Activated T-helper 1 cell treated with Interleukin-2 at 50 U/mL for 16 hours (primary cell): Measurements from ENCODE around the gene ESPL1.

ENCODE experiments used
- DNase-seq: peaks from one replicate; pipeline ENCODE4 v3.0.0-alpha.2; 2020; ENCODE audit warnings: low read depth

ESPL1 gene

DNA sequence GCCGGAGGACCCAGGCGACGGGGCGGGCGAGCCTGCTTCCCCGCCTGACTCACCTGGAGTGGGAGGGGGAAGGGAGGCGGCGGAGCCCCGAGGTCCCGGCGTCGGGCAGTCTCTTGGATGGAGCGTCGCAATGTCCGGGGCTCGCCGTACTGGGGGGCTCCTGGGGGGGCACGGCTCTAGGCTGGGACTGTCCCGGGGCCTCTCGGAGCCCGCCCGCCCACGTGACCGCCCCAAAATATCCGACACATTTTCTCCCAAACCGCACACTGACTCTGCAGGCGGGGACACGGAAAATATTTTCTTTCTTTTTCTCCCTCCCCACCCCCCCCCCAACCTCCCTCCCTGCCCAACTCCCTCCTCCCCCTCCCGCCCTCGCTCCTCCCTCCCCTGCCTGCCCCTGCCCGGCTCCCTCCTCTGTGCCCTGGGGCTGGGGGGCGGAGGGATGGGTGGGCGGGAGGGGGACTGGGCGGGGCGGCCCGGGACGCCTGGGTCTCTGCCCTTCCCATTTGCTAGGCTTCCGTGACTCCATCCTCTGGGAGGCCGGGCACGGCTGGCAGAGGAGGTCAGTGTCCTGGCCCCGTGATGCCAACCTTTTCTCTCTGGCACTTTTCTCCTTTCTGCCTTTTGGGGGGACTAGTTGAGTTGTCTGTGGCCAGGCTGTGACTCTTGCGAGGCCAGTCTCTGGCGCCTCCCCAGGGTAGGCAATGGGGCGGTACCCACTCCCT is 36.0 kb upstream of the ESPL1 start, which contains the start of gene RARG:
RARG (minus strand) TSS at position 289 of the 725 bp plus-strand sequence. CDS start 4,664 bp downstream, outside the sequence.
- peak; percentile 45 for DNase-seq

DNA sequence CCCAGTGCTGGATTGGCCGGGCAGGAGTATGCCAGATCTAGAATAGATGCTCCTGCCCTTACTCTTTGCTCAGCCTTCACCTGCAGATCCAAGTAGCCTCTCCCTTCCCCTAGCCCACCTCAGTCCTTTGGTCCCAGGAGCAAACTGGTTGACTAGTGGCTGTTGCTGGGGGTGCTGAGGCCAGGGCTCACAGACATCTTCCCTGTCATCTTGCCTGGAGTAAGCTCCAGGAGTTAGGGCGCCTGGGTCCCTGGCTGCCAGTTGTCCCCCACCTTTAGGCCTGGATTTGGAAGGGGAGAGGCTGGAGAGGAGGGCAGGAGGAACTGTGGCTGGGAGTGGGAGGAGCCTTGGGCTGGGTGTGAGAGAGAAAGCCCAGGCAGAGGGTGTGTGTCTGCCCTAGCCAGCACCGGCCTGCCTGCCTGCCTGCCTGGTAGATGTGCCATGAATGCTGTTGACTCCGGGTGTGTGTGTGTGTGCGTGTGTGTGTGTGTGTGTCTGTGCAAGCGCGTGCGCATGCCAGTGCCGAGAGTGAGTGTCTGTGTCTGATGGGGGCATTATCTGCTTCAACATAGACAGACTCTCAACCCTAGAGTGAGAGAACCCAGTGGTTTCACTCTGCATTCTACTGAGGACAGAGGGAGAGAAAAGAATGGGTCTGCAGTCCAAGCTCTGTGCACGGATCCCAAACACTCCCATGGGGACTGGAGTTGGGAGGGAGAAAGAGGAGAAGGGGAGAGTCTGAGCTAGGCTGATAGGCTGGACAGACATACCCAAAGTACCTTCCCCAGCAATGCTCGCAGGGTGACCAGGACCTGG is 35.2 kb upstream of the ESPL1 start:
- no peak for DNase-seq

DNA sequence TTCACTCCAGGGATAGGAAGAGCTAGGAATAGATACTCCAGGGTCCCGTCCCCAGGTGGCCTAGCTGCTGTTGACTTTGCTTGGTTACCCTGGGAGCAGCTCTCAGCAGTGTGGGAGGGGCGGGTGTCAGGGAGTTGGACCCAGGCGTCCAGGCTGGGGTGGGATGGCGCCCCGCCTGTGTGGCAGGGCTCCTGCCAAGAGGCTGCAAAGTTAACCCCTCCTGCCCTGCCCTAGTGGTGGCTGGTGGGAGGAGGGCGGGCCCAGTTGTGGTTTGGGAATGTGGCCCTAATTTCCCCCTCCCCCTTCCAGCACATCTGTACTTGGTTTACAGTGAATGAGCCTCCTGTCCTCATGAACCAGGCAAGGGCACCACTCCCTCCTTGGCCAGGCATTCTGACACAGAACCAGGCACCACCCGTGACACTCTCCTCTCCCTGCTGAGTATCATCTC is 34.4 kb upstream of the ESPL1 start:
- no peak for DNase-seq

DNA sequence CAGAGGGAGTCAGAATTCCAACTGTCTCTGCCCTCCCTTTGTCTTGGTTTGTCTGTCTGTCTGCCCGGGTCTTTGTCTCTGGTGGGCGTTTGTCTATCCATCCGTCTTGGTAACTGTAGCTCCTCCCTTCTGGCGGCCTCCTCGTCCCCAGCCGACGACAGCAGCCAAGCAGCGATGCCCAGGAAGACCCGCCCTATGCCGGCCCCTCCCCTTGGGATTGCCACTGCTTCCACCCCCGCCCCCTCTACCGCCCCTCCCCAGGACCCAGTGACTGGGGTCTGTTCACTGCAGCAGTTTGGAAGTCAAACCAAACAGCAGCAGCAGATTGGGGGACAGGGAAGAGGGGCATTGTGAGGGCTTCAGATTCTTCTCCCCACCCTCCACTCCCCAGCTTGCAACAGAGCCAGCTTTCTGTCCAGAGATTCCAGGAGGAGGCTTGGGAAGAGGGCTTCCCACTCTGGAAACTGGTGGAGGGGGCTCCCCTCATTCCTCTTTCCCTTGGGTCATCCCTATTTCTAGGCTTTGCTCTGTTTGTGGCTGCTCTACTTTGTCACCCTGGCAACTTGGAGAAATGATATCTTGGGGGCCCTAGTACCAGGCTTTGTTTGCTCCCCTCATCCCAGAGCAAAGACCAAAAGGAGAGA is 33.7 kb upstream of the ESPL1 start:
- DNase-seq: no peak

DNA sequence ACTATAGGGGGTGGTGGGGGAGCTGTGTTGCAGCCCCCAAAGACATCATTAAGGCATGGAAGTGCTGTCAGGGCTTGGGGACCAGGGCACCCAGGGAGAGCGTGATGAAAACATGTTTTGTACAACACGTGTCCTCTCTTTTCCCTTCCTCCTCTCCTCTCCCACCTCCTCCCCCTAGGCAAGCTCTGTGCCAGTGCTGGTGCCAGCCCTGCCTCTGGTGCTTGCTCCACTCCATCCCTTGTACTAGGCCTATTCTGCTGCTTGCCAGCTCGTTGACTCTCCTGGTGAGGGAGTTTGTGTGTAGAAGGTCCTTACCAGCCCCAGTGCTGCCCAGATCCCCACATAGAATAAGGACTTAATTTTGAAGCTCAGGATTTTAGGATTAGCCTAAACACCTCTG is 32.9 kb upstream of the ESPL1 start:
- DNase-seq: no peak

DNA sequence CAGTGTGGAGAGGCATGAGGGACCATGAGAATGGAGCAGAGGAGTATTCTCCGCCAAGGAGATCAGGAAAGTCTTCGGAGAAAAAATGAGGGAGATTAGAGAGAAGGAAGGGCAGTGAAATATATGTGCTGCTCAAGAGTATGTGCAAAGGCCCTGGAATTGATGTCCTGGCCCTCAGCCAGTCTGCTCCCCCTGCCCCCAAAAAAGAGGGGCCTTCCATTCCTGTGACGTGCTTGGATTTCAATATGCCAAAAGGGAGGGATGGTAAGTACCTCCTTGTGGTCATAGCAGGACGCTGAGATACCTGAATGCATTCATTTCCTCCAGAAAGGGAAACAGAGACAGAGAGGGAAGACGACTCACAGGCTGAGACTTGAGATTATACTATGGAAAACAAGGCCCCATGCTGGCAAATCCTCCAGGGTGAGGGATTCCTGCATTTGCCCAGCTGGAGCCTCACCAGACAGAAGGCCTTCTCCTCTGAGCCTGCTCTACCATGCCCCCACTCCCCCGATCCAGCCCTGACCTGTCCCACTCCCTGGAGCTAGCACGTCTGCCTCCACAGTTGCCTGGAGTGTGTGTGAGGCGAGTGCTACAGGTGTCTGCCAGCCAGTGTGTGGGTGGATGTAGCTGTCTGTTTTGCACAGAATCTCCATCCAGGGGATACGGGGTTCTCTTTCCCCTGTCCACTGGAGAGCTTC is 32.2 kb upstream of the ESPL1 start:
- no peak for DNase-seq

DNA sequence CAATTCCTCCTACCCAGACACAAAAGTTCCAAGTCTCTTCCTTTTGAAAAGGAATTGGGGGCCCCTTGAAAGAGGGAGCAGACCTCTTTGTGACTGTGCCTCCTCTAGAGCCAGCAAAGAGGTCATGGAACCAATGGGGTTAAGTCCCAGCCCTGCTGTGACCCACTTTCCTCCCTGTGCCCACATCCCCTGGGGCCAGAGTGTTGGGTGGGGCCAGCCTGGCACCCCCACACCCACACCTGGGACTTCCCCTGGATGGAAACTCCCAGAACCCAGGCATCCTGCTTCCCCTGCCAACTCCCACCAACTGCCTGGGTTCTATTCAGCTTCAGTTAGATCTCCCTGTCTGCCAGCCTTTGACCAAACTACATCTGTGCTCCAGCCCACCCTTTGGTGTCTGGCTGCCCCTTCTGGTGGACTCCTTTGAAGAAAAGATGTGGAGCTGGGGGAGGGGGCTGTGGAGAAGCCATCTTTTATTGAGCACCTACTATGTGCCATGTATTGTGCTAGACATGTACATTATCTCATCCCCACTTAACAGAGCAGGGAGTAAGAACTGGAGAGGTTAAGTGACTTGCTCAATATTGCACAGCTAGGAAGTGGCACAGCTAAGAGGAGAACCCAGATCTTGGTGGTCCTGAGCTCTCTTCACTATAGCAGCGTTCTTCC is 31.5 kb upstream of the ESPL1 start:
- peak; percentile 32 for DNase-seq

DNA sequence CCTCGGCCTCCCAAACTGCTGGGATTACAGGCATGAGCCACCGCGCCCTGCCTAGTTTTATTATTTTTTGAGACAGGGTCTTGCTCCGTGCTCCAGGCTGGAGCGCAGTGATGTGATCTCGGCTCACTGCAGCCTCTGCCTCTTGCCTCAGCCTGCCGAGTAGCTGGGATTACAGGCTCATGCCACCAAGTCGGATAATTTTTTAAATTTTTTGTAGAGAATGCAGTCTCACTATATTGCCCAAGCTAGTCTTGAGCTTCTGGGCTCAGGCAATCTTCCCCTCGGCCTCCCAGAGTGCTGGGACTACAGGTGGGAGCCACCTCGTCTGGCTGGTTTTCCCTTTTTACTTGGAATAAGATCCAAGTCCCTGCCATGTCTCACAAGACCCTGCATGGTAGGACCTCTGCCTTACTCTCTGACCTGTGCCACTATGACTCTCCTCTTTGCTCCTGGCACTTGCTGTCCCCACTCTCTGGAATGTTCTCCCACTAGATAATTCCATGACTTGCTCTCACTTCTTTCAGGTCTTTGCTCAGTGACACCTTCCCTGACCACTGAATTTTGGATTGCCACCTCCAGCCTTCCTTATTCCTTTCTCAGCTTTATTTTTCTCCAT is 28.3 kb upstream of the ESPL1 start:
- no peak for DNase-seq

DNA sequence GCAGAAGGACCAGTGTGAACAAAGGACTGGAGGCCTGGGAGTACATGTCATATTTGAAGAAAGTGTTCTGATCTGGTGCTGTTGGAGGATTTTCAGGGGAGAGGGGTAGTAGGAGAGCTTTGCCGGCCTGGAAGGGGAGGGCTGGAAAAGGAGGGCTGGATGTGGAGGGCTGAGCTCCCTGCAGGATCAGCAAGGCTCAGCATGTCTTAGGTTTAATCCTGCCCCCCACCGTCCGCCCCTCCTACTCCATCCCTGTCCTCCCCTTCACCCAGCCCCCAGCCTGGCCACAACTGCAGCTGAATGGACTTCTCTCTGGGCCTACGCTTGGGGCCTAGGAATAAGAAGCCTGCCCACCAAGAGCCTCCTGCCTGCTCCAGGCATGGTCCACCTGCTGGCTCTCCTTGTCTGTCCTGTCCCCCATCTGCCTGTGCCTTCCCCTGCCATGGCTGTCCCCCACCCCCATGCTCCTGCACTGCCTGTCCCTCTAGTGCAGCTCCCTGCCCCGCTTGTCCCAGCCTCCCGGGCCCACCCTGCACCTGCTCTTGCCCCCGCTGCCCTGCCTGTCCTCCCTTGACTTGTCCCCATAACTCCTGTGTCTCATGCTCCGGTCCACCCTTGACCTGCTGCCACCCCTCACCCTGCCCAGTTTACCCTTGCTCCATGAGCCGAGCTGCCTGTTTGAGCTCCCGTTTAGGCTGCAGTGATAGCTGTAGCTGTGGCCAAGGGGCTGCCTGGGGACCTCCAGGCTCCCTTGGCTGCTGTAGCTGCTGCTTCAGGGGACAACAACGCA is 26.3 kb upstream of the ESPL1 start:
- DNase-seq: no peak

DNA sequence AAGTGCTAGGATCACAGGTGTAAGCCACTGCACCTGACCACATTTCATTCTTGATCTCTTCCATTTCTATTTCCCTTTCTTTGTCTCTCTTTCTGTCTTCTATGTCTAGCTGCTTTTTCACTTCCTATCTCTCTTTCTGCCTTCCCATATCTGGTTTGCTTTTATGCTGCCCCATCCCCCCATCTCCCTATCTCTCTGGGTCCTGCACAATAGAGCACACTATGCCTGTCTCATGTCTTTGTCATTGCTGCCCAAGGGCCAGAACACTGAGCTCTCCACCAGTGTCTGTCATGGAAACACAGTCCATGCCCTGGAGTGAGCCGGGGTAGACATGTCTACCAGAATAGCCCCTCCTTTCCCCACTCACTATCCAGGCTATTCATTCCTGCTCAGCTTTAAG is 23.8 kb upstream of the ESPL1 start:
- no peak for DNase-seq

DNA sequence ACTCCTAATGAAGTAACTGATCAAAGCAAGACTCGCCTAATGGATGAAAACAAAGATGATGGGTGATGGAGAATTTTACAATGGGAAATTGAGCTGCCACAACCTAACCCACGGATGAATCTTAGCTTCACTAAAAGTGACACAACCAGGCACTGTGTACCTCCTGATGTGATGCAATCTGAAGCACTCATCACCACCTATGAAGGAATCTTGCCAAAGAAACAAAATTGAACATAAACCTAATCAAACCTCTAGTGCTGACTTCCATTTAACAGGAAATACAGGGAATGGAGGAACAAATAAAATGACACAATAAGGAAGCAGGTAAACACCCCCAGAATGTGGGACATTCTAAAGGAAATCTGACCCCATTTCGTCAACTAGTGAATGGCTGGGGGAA is 22.8 kb upstream of the ESPL1 start:
- DNase-seq: no peak

DNA sequence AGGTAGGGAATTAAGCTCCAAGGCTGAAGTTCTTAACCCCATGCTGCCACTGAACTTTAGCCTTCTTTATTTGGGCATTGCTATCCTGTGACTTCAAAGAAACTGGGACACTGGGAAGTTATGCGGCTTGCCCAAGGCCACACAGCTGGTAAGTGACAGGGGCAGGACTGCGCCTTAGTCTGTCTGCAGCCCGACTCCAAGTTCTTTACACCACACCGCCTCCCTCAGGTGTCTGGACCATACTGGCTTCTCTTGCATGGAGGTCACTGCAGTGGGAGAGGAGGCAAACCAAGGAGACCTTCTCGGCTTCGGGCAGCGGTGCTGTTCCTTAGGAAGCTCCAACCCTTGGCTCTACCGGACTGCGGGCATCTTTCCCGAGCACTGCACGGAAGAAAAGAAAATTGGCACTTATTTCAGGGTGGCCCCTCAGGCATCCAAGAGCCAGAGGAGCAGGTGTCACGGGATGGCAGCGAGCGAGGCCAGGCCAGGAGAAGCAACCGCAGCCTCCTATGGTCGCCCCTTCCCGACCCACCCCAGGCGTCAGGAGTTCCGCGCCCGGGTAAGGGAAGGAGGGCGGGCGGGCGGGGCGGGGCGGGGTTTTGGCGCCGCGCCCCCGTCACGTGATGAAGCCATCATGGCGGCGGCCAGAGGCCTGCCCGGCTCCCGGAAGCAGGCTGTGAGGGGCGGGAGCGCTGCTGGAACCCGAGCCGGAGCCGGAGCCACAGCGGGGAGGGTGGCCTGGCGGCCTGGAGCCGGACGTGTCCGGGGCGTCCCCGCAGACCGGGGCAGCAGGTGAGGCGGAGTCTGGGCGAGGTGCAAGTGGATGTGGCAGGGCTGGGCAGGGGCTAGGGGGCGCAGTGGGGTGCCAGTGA is 16.4 kb upstream of the ESPL1 start:
- peak; percentile 58 for DNase-seq

DNA sequence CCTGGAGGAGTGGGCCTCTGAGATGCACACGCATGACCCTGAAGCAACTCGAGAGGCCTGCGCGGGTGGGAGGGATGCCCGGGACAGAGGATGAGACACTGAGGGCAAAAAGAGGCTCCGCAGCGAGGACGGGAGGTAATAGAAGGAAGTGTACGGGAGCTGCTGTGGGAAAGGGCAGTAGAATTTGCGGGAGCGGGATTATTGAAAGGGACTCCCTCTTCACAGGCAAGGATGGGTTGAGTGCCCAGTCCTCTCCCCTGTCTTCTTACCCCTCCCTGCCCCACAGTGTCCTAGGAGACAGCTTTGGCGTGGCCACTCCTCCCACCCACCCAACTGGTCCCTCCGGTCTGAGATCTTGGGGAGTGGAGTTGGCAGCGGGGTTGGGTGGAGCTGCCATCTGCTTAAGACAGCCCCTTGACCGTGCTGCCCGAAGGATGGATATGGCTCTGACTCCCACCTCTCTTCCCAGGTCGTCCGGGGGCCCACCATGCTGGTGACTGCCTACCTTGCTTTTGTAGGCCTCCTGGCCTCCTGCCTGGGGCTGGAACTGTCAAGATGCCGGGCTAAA is 15.7 kb upstream of the ESPL1 start:
- no peak for DNase-seq

DNA sequence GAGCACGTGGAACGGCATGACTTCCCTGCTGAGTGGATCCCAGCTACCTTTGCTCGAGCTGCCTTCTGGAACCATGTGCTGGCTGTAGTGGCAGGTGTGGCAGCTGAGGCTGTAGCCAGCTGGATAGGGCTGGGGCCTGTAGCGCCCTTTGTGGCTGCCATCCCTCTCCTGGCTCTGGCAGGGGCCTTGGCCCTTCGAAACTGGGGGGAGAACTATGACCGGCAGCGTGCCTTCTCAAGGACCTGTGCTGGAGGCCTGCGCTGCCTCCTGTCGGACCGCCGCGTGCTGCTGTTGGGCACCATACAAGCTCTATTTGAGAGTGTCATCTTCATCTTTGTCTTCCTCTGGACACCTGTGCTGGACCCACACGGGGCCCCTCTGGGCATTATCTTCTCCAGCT is 14.8 kb upstream of the ESPL1 start:
- no peak for DNase-seq

DNA sequence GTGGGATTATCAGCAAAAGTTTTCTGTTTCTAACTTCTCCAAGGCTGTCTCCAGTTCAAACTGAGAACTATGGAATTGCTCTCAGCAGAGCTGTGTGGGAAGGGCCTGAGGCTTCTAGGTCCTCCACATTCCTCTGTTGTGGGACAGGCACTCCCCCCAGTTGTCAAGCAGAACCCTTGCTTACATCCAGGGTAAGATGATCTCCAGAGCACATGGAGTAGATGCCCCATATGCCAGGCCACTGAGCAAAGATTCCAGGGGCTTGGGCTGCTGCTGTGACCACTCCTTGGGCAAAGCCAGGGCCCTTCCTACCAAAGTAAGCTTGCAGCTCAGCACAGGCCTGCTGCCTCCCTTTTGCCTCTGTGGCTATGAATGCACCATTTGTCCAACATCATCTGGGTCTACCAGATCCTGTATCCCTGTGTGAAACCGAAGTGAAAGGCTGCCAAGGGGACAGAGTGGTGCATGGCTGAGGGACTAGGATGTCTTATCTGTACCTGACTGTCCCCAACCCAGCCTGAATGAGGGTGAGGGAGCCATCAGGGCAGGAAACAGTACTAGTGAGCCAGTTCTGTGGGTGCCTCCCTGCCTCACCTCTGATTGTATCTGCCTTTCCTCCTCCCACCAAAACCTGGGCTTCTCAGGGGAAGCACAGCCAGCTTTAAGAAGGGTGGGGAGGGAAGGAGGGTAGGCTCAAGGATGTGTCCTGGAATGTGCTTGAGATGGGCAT is 13.1 kb upstream of the ESPL1 start:
- DNase-seq: no peak

DNA sequence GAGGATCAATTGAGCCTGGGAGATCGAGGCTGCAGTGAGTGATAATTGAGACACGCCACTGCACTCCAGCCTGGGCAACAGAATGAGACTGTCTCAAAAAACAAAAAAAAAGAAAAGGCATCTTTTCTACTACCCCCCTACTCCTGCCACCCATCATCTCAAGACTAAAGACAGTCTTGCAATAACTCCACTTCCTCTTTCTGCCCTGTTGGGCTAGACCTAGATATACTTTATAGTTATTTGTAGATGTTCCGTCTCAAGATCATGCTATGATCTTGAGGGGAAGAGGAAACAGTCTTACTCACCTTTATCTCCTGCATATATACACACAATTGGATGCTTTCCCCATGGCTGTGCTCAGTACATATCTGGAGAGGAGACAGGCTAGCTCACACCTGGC is 12.1 kb upstream of the ESPL1 start:
- no peak for DNase-seq

DNA sequence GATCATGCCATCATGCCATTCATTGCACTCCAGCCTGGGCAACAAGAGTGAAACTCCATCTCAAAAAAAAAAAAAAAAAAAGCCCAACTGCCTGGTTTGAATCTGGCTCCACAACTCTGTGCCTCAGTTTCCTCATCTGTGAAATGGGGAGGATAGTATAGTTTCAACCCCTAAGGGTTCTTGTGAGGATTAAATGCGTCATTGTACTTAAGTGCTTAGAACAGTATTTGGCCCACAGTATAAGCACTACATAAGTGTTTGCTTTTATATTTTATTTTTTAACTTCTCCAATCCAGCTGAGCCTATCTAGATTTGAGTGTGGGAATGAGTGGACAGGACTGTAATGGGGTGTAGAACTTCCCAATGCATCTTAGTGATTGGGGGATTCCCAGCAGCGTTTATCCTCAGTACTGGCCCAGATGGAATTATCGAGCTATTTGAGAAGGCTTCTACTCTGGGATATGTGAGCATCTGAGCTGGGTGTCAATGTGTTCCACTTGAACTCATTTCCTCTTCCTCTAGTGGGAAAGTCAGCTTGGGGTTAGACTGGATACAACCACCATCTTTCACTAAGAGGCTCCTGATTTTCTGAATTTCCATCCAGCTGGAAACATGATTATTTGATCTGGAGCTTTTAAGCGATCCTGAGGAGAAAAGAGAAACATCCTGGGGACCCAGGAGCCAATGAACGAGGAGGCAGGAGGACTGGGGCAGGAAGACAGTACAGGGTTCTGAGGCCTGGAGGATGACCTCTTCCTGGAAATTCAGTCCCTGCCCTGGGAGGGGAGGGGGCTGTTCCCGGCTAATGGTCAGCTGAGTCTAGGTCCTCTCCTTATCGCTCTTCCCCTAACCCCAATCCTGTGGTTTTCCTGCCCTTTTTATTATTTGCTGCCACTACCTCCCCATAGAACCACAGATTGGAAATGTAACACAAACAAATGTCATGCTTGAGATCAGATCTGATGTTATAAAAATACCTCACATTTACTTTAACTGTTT is 9.3 kb upstream of the ESPL1 start:
- DNase-seq: no peak
